ENCODE measurements around the gene PFKFB1.

The PFKFB1 gene

DNA sequence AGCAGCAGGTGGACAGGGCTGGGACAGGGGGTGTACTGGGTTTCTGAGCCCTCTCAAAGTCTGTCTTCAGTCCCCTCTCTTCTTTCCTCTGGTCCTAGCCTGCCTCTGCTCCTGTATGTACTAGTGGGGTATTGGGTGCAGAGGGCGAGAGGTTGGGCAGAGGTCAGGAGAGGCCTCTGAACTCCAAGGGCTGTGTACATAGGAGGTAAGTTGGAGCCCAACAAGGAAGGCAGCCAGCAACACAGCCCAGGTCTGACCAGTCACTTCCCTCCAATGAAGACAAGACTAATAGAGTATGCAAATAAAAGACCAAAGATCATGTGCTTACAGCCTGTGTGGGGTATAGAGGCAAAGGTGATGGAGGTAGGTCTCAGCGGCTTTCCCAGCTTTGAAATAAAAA, at the start of gene PFKFB1:
PFKFB1 (minus strand) TSS at position 90 of the 400 bp plus-strand sequence. CDS start 181 bp downstream, outside the sequence.
- DNase-seq (ENCODE audit: low read depth): no peak

DNA sequence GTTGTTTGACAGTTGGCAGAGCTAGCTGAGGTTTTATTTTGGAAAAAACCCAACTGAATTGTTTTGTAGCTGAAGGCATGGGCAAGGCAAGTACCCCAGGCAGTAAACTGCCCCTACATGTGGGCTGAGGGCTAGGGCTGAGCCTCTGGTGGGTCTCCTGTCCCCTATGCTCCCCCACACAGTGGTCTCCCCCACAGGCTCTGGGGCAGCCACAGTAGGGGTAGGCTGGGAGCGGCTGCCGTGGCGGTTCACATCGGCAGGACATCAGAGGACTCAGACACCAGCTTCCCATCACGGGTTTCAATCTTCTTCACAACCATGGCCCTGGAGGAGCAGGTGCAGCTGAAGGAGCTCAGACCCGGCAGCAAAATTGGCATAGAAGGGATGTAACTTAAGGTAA, 47.5 kb upstream of the PFKFB1 start:
- no peak for DNase-seq (ENCODE audit: low read depth)

DNA sequence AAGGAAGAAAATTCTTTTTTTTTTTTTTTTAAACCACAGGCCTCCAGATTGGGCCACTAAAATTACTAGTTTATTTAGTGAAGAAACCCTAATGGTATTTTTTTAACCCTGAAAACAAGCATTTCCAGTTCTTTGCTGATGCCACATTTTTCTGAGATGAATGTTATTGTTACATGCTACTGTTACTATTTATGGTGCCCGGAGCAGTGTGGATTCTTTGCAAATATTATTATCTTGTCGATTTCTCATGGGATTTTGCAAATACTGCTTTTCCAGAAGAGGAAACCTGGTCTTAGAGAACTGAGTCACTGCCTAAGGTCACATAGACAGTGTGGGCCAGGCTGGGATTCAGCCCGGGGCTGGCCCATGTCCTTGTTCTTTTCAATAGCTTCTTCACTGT, 45.5 kb upstream of the PFKFB1 start:
- no peak for DNase-seq (ENCODE audit: low read depth)

DNA sequence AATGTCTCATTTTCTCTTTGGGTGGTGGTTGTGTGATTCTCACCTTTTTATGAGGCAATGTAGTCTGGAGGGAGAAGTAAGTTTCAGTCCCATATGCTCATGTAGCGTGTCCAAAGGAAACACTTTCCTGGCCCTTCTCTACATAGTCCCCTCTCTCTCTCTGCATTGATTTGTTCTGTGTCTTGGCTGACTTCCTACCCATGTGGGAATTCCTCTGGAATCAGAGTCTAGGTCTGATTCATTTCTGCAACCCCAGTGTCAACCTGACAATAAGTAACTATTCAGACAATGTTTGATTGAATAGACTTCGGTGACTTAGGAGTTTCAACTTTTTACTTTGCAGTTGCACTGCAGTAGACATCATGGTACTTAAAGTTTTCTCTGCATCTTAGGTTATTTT, 39.4 kb upstream of the PFKFB1 start:
- DNase-seq (ENCODE audit: low read depth): no peak

DNA sequence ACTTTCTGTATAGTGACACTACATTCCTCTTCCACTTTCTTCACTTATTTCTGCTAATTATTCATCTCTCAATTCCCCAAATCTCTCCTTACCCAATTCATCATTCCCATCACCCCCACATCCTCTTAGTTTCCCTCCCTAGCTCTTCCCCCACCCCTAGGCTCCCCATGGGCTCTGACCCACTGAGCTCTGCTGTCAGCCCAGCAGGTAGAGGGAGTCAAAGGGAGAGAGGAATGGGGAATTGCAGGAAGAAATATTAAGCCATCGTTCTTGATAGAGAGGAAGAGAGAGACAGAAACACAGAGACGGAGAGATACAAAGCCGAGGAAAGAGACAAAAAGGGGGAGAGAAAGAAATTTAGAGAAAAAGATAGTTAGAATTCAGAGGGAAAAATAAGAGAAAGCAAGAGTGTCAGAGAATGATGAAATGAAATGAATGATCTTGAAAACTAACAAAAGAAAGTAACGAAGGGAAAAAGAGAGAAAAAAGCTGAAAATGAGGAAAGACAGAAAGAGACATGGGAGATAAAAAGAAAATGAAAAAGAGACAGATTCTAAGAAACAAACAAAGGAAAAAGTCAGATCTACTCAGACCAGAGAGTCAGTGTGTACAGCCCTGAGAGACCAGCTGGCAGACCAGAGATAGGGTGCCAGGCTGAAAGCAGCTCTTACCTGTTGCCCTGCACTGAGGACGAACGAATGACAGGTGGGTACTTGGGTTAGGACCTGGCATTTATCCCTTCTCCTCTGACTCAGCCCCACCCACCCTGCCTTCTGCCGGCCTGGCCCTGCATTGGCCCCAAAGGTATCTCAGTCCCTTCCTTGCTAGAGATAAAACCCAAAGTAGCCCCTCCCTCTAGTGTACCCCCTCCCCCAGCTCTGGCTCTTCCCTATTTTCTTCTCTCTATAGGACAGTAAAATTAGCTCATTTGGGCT, 36.5 kb upstream of the PFKFB1 start, which contains the start of gene ALAS2:
ALAS2 (minus strand) TSS at position 707 of the 935 bp plus-strand sequence. CDS start 4,977 bp downstream, outside the sequence.
- no peak for DNase-seq (ENCODE audit: low read depth)

DNA sequence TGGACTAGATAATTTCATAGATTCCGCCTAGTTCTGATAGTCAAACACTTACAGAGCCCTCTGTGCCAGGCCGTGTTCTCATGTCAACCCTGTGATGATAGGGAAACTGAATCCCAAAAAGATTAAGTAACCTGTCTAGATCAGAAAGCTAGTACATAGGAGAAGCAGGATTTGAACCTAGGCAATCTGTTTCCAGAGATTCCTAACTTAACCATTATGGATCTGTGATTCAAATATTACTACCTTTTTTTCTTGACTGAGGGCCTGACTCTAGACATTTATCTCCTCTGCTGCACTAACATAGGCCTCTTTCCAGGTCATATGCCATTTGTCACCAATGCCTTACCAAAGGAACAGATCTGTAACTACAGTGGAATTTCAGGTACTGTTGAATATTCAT, 35.3 kb upstream of the PFKFB1 start:
- DNase-seq (ENCODE audit: low read depth): no peak

DNA sequence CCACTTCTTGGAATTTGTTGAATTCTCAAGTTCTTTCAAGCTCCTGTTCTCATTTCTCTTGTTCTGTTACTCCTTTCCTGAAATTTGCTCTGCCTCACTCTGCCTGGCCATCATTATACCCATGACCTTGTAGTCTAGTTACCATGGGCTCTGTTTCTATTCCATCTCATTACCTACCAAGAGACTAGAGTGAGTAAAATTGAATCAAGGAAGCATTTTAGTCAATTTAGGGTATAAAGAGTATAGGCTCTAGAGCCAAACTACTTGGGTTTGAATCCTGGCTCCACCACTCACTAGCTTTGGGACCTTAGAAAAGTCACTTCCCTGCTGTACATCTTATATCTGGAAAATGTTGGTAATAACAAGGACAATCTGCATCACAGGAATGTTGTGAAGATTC, 34.6 kb upstream of the PFKFB1 start:
- no peak for DNase-seq (ENCODE audit: low read depth)

DNA sequence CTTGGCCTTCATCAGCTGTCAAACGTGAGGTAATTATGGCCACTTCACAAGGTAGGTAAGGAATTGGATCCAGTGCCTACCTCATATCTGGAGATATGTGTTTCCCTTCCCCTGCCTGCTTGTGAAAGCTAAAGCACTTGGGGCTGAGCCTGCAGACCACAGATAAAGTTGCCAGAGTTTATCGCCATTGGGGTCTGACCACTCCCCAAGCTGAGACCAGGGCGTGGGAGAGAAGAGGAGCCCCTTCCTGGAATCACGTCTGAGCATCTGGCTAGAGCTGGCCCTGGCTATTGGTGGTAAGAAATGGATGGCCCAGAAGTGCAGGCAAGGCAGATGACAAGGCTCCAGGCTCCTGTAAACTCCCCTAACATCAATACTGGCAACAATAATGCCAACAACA, 34.1 kb upstream of the PFKFB1 start:
- no peak for DNase-seq (ENCODE audit: low read depth)

DNA sequence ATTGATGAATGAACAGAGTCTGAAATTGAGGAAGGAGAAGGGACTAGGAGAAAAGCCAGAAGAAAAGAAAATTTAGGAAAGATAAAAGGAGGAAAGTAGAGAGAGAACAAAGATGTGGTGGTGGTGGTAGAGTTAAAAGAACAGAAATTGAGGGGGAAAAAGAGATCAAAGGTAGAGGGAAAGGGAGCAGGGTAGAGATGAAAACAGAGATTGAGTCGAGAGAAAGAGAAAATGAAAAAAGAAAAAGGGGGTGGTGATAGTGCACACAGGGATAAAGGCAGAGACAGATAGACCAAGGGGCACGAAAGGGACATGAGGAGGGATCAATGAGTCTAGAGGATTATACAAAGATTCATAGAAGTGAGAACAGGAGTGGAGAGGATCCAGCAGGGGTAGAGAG, 32.9 kb upstream of the PFKFB1 start:
- DNase-seq (ENCODE audit: low read depth): no peak

DNA sequence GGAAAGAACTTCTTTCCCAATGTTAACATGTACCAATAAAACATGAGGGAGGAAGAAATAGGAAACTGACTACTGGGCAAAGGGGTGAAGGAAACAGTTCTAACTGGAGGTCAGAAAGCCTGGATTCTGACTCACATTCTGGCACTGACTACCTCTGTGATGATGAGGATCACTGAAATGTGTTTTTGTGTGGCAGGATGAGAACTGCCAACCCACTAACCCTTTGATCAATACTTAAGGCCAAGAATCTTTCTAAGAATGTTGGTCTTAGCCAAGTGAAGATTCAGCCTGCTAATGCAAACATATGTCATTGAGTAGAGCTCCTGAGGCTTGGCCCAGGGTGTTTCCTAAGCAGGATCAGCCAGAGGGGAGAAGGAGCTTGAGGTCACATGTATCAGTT, 32.2 kb upstream of the PFKFB1 start:
- no peak for DNase-seq (ENCODE audit: low read depth)

DNA sequence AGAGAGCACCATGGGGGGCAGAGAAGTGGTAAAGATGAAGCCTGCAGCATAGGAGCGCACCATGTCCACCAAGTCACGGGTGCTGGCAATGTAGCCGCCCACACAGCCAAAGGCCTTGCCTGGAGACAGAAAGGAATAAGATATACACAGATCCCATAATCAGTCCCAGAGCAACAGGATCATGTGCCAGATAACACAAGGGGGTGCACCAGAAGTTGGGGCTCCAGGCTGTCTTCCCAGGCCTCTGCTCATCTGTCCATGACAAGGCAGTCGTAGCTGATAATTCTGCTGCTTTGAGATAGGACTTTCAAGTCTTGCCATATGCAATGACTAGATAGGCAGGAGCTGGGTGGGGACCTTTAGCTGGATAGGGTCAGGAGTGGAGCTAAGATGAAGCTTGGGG, 20.9 kb upstream of the PFKFB1 start:
- no peak for DNase-seq (ENCODE audit: low read depth)

DNA sequence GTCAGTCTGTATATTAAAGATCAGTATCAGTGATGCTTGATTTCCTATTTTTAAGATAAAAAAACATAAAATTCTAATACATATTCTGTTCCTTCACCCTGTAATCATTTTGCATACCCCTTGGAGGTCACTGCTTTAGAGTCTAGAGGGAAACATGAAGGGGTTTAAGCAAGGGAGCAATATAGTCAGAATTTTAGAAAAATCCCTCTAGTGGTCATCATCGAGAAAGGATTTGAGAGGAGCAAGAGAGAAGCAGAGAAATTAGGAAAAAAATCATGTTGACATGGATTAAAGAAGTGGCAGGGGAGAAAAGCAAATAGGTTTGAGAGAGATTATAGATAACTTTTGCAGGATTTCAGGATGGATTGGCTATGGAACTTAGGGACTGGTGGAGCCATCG, 17.3 kb upstream of the PFKFB1 start:
- DNase-seq (ENCODE audit: low read depth): no peak

DNA sequence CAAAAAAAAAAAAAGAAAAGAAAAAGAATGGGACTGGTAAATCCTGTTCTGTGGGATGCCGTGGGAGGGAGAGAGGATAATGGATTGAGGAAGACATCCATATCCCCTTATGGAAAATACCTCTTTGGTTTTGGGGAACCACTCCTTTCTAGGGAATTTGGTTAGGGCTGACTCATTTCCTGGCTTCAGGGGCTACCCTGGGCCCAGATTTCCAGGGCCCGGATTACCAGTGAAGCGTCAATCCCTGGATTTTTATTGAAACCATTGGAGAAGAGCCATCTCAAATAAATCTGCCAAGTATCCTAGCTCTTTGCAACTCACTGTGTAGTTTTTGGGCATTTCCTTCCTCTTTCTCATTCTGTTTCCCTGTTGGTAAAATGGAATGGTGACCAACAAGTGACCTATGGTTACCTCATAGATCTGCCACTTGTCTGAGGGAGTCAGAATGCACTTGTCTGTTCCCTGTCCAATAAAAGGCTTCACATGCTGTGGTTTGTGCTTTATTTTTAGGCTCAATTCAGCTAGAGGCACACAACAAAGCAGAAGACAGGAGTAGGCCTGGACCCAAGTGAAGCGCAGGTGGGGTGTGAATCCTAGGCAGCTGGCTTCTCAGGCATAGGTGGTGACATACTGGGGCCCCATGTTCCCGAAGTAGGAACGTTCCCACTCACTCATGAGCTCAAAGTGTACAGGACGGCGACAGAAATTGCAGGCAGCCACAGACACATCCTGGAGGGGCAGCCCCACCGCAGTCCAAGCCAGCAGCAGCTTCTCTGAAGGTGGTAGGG, 14.8 kb upstream of the PFKFB1 start:
- peak; percentile 10 for DNase-seq (ENCODE audit: low read depth)

DNA sequence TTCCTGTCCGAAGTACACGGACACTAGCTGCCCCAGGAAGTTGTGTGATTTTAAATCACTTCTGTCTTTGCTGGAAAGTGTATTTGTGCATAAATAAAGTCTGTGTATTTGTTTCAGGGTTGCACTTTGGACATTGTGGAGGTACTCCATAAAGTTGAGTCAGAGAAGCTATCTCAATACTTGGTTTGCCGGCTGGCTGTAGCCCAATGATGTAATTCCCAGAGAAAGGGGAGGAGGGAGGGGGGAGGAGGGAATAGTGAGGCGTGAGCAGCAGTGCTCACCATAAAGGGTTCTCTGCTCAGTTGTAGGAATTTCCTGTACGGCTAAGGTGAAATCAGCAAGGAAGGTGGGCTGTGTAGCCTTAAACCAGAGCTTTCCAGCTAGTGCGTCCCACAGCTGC, 13.7 kb upstream of the PFKFB1 start:
- DNase-seq (ENCODE audit: low read depth): peak; percentile 66

DNA sequence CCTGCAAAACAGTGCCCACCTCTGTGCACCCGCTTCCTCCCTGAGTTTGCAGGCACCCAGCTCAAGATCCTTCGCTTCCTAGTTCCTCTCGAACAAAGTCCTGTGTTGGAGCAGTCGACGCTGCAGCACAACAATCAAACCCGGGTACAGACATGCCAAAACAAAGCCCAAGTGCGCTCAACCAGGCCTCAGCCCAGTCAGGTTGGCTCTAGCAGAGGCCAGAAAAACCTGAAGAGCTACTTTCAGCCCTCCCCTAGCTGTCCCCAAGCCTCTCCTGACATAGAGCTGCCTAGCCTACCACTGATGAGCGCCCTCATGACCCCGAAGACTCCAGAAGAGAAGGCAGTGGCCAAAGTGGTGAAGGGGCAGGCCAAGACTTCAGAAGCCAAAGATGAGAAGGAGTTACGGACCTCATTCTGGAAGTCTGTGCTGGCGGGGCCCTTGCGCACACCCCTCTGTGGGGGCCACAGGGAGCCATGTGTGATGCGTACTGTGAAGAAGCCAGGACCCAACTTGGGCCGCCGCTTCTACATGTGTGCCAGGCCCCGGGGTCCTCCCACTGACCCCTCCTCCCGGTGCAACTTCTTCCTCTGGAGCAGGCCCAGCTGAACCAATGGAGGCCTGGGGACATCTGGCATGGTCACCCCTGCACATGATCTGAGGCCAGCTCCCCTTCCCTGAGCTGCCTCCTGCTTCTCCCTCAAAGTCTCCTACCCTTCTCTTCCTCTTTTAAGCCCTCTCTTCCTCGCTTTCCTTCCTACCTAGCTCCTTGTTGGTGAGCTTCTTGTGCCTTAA, 13.0 kb upstream of the PFKFB1 start:
- no peak for DNase-seq (ENCODE audit: low read depth)

DNA sequence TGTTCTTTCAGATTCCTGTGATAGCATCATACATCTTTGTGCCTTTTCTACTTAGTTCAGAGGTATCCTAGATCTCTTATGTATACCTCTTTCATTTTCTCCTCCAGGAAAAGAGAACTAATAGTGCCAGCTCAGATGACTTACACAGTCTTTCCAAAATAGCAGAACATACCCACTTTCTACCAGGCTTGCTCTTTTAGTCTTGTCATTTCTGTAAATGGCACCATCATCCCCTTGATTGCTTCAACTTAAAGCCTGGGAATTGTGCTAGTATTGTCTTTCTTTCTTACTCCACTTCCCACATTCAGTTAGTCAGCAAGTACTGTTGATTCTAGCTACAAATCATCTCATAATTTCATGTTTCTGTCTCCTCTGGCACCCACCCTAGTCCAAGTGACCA, 11.3 kb upstream of the PFKFB1 start:
- DNase-seq (ENCODE audit: low read depth): no peak

DNA sequence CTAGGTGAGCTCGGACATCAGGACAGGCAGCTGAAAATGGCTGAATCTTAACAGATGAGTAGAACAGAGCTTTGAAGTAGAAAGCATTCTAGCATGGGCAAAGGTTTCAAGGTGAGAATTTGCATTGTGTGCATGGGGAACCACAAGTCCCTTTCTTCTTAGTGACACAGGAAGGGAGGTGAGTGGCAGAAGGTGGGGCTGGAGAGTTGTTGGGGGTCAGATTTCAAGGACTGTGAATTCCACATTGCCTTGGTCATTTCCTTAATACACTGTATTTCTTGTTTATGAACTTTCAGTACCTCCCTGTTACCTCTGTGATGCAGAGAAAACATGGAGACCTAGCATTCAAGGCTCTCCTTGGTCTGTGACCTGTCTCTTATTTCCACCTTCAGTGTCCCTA, 10.2 kb upstream of the PFKFB1 start:
- DNase-seq (ENCODE audit: low read depth): no peak

DNA sequence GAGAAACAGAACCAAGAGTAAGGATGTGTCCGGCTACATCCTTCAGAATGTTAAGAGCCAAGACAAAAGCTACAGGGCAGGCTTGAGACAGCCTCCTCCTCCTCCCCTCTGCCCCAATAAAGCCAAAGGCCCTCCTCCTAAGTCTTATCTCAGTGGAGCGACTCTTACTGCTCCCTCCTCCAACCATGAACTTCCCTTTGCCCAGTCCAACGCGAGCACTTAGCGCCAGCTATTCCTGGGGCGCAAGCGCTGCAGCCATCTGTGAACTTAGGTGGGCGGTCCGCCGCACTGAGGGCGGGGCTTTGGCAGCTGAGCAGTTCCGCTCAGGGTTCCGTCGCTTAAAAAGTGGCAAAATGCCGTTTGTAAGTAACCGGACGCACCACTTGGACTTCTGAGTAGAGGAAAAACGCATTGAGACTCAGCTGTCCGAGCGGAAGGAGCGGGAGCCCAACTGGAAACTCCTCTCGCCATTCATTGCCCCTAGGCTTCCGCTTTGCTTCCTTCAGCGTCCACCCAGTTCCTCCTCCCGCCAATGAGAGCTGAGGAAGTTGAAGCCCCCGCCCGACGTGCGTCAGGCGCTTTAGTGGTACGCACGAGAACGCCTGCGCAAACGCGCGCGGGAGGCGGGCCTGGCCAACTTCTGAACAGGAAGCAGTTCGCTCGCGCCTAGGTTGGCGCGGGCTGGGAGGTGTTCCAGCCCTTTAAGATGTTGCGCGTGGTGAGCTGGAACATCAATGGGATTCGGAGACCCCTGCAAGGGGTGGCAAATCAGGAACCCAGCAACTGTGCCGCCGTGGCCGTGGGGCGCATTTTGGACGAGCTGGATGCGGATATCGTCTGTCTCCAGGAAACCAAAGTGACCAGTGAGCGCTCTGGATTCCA, 6.0 kb upstream of the PFKFB1 start, which contains the start of gene APEX2:
APEX2 (plus strand) TSS at position 647 of the 882 bp plus-strand sequence; CDS start at position 707, 60 bp downstream.
- DNase-seq (ENCODE audit: low read depth): peak; percentile 94

DNA sequence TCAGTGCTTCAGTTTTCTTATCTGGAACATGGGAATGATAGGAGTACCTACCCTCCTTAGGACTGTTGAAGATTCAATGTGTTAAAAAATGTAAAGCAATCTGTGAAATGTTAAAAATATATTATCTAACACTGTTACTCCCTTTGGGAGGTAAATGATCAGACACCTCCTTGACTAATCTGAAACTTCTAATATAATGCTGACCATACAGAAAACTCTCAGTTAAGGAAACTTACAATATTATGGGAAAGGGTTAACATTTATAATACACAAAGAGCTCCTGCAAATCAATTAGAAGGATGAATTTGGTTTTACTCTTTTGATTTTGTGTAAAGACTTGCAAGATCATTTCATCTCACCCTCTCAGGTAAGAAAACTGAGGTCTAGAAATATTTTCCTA, 1.6 kb upstream of the PFKFB1 start:
- DNase-seq (ENCODE audit: low read depth): no peak

DNA sequence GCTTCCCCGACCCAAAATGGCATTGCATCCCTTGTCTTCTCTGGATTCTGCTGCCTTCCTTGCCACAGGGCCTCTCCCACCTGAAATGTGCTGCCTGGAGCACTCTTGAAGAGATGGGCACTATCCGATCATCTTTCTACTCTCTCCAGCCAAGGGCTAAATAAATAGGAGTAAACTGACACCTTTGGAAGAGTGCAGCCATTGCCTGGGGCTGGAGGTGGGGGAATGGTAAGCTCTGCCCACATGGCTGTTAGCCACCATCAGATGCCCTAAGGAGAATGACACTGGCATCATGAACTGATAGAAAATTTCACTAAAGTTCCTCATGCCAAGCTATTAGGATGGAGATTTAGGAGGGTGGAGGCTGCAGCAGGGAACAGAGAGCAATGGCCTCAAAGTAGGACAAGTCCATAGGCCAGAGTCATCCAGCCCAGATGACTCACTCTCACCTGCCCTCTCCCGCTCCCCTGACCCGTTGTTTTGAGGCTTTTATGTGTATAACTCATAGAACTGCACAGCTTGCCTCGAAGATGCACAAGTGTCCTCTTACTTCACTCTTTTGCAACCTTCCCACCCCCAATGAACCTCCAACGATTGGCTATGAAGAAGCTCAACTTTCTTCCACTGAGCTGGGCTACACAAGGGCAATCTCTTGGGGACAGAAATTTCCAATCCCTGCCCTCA, 822 bp upstream of the PFKFB1 start:
- no peak for DNase-seq (ENCODE audit: low read depth)

Measured in iris pigment epithelial cell (primary cell).